Kasumi-1 (cell line): Measurements from ENCODE around the gene PBRM1.
A peak's percentile ranks its signal among the peaks of the same experiment; 100 is the strongest.

Experiments used
- DNase-seq, 2 experiments: peaks; one replicate each; lab custom pipeline; 2025; lab: John Stamatoyannopoulos, UW

Gene PBRM1

GRCh38 chr3:52509753-52510328, 175.9 kb downstream of the PBRM1 start:
- DNase-seq, result no peak

GRCh38 chr3:52507359-52507758, 178.4 kb downstream of the PBRM1 start:
- no peak for DNase-seq

- no peak for DNase-seq
Observed at GRCh38 chr3:52506266-52506966, 179.3 kb downstream of the PBRM1 start.

- DNase-seq, result no peak
Observed at GRCh38 chr3:52504977-52505376, 180.7 kb downstream of the PBRM1 start.

- no peak for DNase-seq
Observed at GRCh38 chr3:52503788-52504424, 181.8 kb downstream of the PBRM1 start.

GRCh38 chr3:52502808-52503350, 182.8 kb downstream of the PBRM1 start:
- no peak for DNase-seq

- DNase-seq, result no peak
Observed at GRCh38 chr3:52502001-52502400, 183.7 kb downstream of the PBRM1 start.

- DNase-seq, result no peak
Observed at GRCh38 chr3:52501046-52501445, 184.7 kb downstream of the PBRM1 start.

GRCh38 chr3:52498137-52499054, 187.3 kb downstream of the PBRM1 start:
- peak; percentile 96 to 98 for DNase-seq

- DNase-seq, result no peak
Observed at GRCh38 chr3:52495777-52496602, 189.7 kb downstream of the PBRM1 start.
